ENCODE data around the gene CTTN.

Gene CTTN

GRCh38 chr11:70477176-70477575 lies 78.8 kb downstream of the CTTN start:
- DNase-seq (ENCODE audit: low spot score): no peak

GRCh38 chr11:70477609-70478008 lies 79.3 kb downstream of the CTTN start:
- DNase-seq (ENCODE audit: low spot score): peak; percentile 26

- no peak for DNase-seq (ENCODE audit: low spot score)
These were observed 80.0 kb downstream of the CTTN start for GRCh38 chr11:70478166-70478890.

GRCh38 chr11:70480711-70481110 lies 82.4 kb downstream of the CTTN start:
- no peak for DNase-seq (ENCODE audit: low spot score)

GRCh38 chr11:70481625-70482528 lies 83.5 kb downstream of the CTTN start:
- DNase-seq (ENCODE audit: low spot score): no peak

GRCh38 chr11:70482529-70482917 lies 84.2 kb downstream of the CTTN start:
- no peak for DNase-seq (ENCODE audit: low spot score)

- peak; percentile 34 for DNase-seq (ENCODE audit: low spot score)
These were observed 84.9 kb downstream of the CTTN start for GRCh38 chr11:70483077-70483861.

GRCh38 chr11:70483917-70484316 lies 85.6 kb downstream of the CTTN start:
- no peak for DNase-seq (ENCODE audit: low spot score)

- DNase-seq (ENCODE audit: low spot score): no peak
These were observed 87.1 kb downstream of the CTTN start for GRCh38 chr11:70485326-70486025.

- no peak for DNase-seq (ENCODE audit: low spot score)
These were observed 87.7 kb downstream of the CTTN start for GRCh38 chr11:70486026-70486415.

Measured in pons (tissue), 1 donor.